H9 (cell line): Measurements from ENCODE around the gene PPP2R2B. TPM values are rescaled to one million over a fixed set of nuclear protein-coding genes. Genes with fewer than 3 reads are reported as not detected.

Experiments
- DNase-seq: peaks from one replicate; pipeline ENCODE4 v3.0.0-alpha.2; 2017
- H2AFZ ChIP-seq: one replicate; pipeline ENCODE4 v1.6.1; 2013; ENCODE audit warnings: mild to moderate bottlenecking, low read length, control low read depth, moderate library complexity
- H2AK5ac ChIP-seq: 2 replicates; pipeline ENCODE4 v1.6.1; 2013; ENCODE audit warnings: low read length, control low read depth, mixed read lengths; ENCODE audit not compliant: insufficient read length
- H2BK120ac ChIP-seq: one replicate; pipeline ENCODE4 v1.6.1; 2013; ENCODE audit warnings: low read depth, mild to moderate bottlenecking, low read length, control low read depth, inconsistent platforms; ENCODE audit not compliant: poor library complexity, severe bottlenecking
- H2BK12ac ChIP-seq: 2 replicates; pipeline ENCODE4 v1.6.1; 2013; ENCODE audit warnings: low read length, control low read depth, mixed read lengths, low read depth; ENCODE audit not compliant: insufficient read length
- H2BK15ac ChIP-seq: 2 replicates; pipeline ENCODE4 v1.6.1; 2013; ENCODE audit warnings: low read depth, low read length, control low read depth
- H2BK20ac ChIP-seq: one replicate; pipeline ENCODE4 v1.6.1; 2013; ENCODE audit warnings: low read depth, mild to moderate bottlenecking, low read length, control low read depth, inconsistent platforms; ENCODE audit not compliant: poor library complexity, severe bottlenecking
- H2BK5ac ChIP-seq: 2 replicates; pipeline ENCODE4 v1.6.1; 2013; ENCODE audit warnings: low read length, control low read depth, mixed read lengths; ENCODE audit not compliant: insufficient read length
- H3K14ac ChIP-seq: 2 replicates; pipeline ENCODE4 v1.6.1; 2013; ENCODE audit warnings: low read length, control low read depth; ENCODE audit not compliant: insufficient read depth
- H3K18ac ChIP-seq: 2 replicates; pipeline ENCODE4 v1.6.1; 2013; ENCODE audit warnings: low read depth, mild to moderate bottlenecking, mixed read lengths, low read length, control low read depth; ENCODE audit not compliant: insufficient read length
- H3K23ac ChIP-seq: 2 replicates; pipeline ENCODE4 v1.6.1; 2013; ENCODE audit warnings: low read length, control low read depth, mixed read lengths, low read depth; ENCODE audit not compliant: insufficient read length
- H3K23me2 ChIP-seq: 2 replicates; pipeline ENCODE4 v1.6.1; 2013; ENCODE audit warnings: low read depth, mild to moderate bottlenecking, mixed read lengths, low read length, control low read depth; ENCODE audit not compliant: insufficient read length, poor library complexity, severe bottlenecking
- H3K27ac ChIP-seq: 2 replicates; pipeline ENCODE4 v1.5.1; 2013; ENCODE audit warnings: low read length, control low read depth, mixed read lengths, low read depth; ENCODE audit not compliant: insufficient read length
- H3K27me3 ChIP-seq: 2 replicates; pipeline ENCODE4 v1.6.1; 2013; ENCODE audit warnings: low read length, control low read depth, inconsistent platforms; ENCODE audit not compliant: insufficient read depth
- H3K4ac ChIP-seq: 2 replicates; pipeline ENCODE4 v1.6.1; 2013; ENCODE audit warnings: low read depth, mild to moderate bottlenecking, control low read depth, inconsistent platforms, low read length, moderate library complexity
- H3K4me1 ChIP-seq: 2 replicates; pipeline ENCODE4 v1.6.1; 2013; ENCODE audit warnings: low read length, control low read depth, inconsistent platforms; ENCODE audit not compliant: insufficient read depth
- H3K4me2 ChIP-seq: 2 replicates; pipeline ENCODE4 v1.6.1; 2013; ENCODE audit warnings: low read length, control low read depth, mixed read lengths; ENCODE audit not compliant: insufficient read length, insufficient read depth
- H3K56ac ChIP-seq: 2 replicates; pipeline ENCODE4 v1.6.1; 2013; ENCODE audit warnings: low read depth, mild to moderate bottlenecking, mixed read lengths, low read length, control low read depth; ENCODE audit not compliant: insufficient read length
- H3K79me1 ChIP-seq: 2 replicates; pipeline ENCODE4 v1.6.1; 2013; ENCODE audit warnings: low read depth, mild to moderate bottlenecking, moderate library complexity, low read length, control low read depth, inconsistent platforms; ENCODE audit not compliant: insufficient read depth, poor library complexity, severe bottlenecking
- H3K79me2 ChIP-seq: 2 replicates; pipeline ENCODE4 v1.6.1; 2013; ENCODE audit warnings: low read length, control low read depth, inconsistent platforms; ENCODE audit not compliant: insufficient read depth
- H3K9ac ChIP-seq: 2 replicates; pipeline ENCODE4 v1.6.1; 2013; ENCODE audit warnings: low read length, control low read depth, mixed read lengths; ENCODE audit not compliant: insufficient read length; ENCODE audit errors: extremely low read depth
- H3K9me3 ChIP-seq: one replicate; pipeline ENCODE4 v1.6.1; 2013; ENCODE audit warnings: low read depth, low read length, inconsistent platforms; ENCODE audit not compliant: control insufficient read depth
- H3T11ph ChIP-seq: one replicate; pipeline ENCODE4 v1.6.1; 2013; ENCODE audit warnings: mild to moderate bottlenecking, low read length, control low read depth, inconsistent platforms
- H4K20me1 ChIP-seq: one replicate; pipeline ENCODE4 v1.6.1; 2013; ENCODE audit not compliant: control insufficient read depth, insufficient read length, insufficient read depth
- H4K5ac ChIP-seq: 2 replicates; pipeline ENCODE4 v1.6.1; 2013; ENCODE audit warnings: low read depth, mild to moderate bottlenecking, mixed read lengths, low read length, control low read depth; ENCODE audit not compliant: insufficient read length
- H4K8ac ChIP-seq: replicated peaks from 2 replicates; pipeline ENCODE4 v1.6.1; 2013; ENCODE audit warnings: low read length, control low read depth, mixed read lengths, low read depth; ENCODE audit not compliant: insufficient read length
- H4K91ac ChIP-seq: 2 replicates; pipeline ENCODE4 v1.6.1; 2013; ENCODE audit warnings: low read depth, mild to moderate bottlenecking, moderate library complexity, mixed read lengths, low read length, control low read depth; ENCODE audit not compliant: insufficient read length
- H3K27ac Mint-ChIP-seq, 3 experiments: 2 replicates in 2 of 3; 3 replicates in 1 of 3; pipeline ENCODE4 v1.8.0; 2020 to 2021; ENCODE audit warnings: mixed read lengths in 3 of 3, mild to moderate bottlenecking in 1 of 3, moderate library complexity in 1 of 3
- H3K27me3 Mint-ChIP-seq: 2 replicates; pipeline ENCODE4 v1.8.0; 2021; ENCODE audit warnings: low read depth, mild to moderate bottlenecking, moderate library complexity, mixed read lengths
- H3K36me3 Mint-ChIP-seq, 3 experiments: 2 replicates in 2 of 3; 3 replicates in 1 of 3; pipeline ENCODE4 v1.8.0; 2020 to 2021; ENCODE audit warnings: low read depth in 3 of 3, mixed read lengths in 3 of 3; ENCODE audit not compliant: insufficient read depth in 1 of 3
- H3K4me1 Mint-ChIP-seq, 2 experiments: 2 replicates each; pipeline ENCODE4 v1.8.0; 2020; ENCODE audit warnings: mixed read lengths in 2 of 2
- H3K4me3 Mint-ChIP-seq, 2 experiments: 2 replicates in 1 of 2; 3 replicates in 1 of 2; pipeline ENCODE4 v1.8.0; 2020 to 2021; ENCODE audit warnings: mild to moderate bottlenecking in 2 of 2, mixed read lengths in 2 of 2, moderate library complexity in 1 of 2
- H3K9me3 Mint-ChIP-seq, 2 experiments: 2 replicates in 1 of 2; 3 replicates in 1 of 2; pipeline ENCODE4 v1.8.0; 2020; ENCODE audit warnings: mild to moderate bottlenecking in 2 of 2, mixed read lengths in 2 of 2, moderate library complexity in 1 of 2
- WGBS: extraction: QIAGEN DNeasy Blood & Tissue Kit; methylation state at CpG from one replicate; pipeline ENCODE4 v1.1.7; 2013; ENCODE audit warnings: missing lambda C conversion rate, low lambda C conversion rate, mixed read lengths; ENCODE audit not compliant: insufficient read length; ENCODE audit errors: extremely low coverage; 5-methylcytosine and 5-hydroxymethylcytosine counted together
- total RNA-seq: library from RNA; stranded (reverse); gene quantifications from 2 replicates; pipeline ENCODE4 v1.2.1, GENCODE V29; 2021
- TF ChIP-seq, protein P1 (sequence below): fragments of 200-600 bp; sonication (generic); conservative IDR thresholded peaks from 3 replicates; pipeline ENCODE4 v1.8.0; 2021; ENCODE audit warnings: antibody characterized with exemption, mild to moderate bottlenecking

The PPP2R2B gene
- total RNA-seq, 1 experiment from 2014 or later, result 14.3 TPM

DNA sequence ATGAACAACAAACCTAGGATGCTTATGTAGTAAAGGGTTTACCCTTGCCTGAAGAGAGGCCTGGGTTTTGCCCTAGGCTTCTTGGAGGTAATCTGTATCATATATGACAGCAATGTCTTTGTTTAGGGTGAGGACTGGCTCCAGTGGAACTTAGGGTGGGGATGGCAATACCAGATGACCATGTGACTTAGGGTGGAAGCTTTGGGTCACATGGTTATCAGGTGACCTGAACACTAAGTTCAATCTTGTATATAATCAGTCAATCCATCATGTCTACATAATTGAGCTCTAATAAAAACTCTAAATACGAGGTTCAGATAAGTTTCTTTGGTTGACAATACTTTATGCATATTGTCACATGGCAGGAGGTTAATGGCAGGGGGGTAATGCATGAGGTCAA is 10.6 kb upstream of the PPP2R2B start:
- Histone ChIP-seq H2BK120ac (no peak overlapping the region), H3K27ac (no peak overlapping the region), H3K23me2 (no peaks in the 10 kb centered on the region), H3K4me1 (peaks cover 10% of the 10 kb centered on the region; the same call in 1 of the 2 replicates), H2BK12ac (no peak overlapping the region), H3K14ac (no peak overlapping the region), H3K27me3 (no peaks in the 10 kb centered on the region; the same call in 1 of the 2 replicates), H4K91ac (no peak overlapping the region), H4K8ac (no peak overlapping the region), H3K18ac (no peak overlapping the region), H3K4ac (no peak overlapping the region), H3K79me2 (no peaks in the 10 kb centered on the region), H3K23ac (no peak overlapping the region), H3K4me2 (no peak overlapping the region), H2AFZ (no peak overlapping the region), H4K20me1 (no peaks in the 10 kb centered on the region), H4K5ac (no peak overlapping the region), H3K79me1 (no peaks in the 10 kb centered on the region), H2BK15ac (no peak overlapping the region), H3K9me3 (no peaks in the 10 kb centered on the region), H3K9ac (no peak overlapping the region), H2BK5ac (no peak overlapping the region), H2BK20ac (no peak overlapping the region), H3K56ac (no peak overlapping the region), H3T11ph (no peak overlapping the region), H2AK5ac (no peak overlapping the region)
- no peak for DNase-seq
- Mint-ChIP-seq H3K9me3 (no peaks in the 10 kb centered on the region; a peak in 1 of 5 replicates), H3K27me3 (no peaks in the 10 kb centered on the region), H3K4me1 (peaks cover 29 to 35% of the 10 kb centered on the region in 2 experiments), H3K36me3 (no peaks in the 10 kb centered on the region), H3K27ac (no peak overlapping the region), H3K4me3 (no peak overlapping the region)
- TF ChIP-seq, protein P1, sequence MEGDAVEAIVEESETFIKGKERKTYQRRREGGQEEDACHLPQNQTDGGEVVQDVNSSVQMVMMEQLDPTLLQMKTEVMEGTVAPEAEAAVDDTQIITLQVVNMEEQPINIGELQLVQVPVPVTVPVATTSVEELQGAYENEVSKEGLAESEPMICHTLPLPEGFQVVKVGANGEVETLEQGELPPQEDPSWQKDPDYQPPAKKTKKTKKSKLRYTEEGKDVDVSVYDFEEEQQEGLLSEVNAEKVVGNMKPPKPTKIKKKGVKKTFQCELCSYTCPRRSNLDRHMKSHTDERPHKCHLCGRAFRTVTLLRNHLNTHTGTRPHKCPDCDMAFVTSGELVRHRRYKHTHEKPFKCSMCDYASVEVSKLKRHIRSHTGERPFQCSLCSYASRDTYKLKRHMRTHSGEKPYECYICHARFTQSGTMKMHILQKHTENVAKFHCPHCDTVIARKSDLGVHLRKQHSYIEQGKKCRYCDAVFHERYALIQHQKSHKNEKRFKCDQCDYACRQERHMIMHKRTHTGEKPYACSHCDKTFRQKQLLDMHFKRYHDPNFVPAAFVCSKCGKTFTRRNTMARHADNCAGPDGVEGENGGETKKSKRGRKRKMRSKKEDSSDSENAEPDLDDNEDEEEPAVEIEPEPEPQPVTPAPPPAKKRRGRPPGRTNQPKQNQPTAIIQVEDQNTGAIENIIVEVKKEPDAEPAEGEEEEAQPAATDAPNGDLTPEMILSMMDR, result no peak
- WGBS, result no CpG with 5 or more reads among the region's 1 CpG
